HG02840 (cell line): ENCODE measurements around the gene PCDHGA11.
"Not testable (repeated sequence)": the region's sequence is repeated elsewhere in the genome, so short reads cannot be mapped to it uniquely, and the experiment has no call there.

Experiments used
- ATAC-seq: cut with Tn5 transposase; IDR thresholded peaks from one replicate; pipeline ENCODE4 v1.9.1; 2021; ENCODE audit warnings: mild to moderate bottlenecking, moderate library complexity, moderate number of reproducible peaks; ENCODE audit not compliant: unreplicated experiment, low FRiP score

The PCDHGA11 gene

GRCh38 chr5:141427783-141428426 lies 7.1 kb downstream of the PCDHGA11 start:
- no peak for ATAC-seq

GRCh38 chr5:141430332-141431113 lies 9.7 kb downstream of the PCDHGA11 start, which contains the start of gene PCDHGA12:
Gene PCDHGA12 (plus strand): TSS chr5:141430507. CDS start chr5:141430760, 253 bp downstream.
- no peak for ATAC-seq

- ATAC-seq, result no peak
Measured at GRCh38 chr5:141431286-141431685, 10.4 kb downstream of the PCDHGA11 start.

DNA sequence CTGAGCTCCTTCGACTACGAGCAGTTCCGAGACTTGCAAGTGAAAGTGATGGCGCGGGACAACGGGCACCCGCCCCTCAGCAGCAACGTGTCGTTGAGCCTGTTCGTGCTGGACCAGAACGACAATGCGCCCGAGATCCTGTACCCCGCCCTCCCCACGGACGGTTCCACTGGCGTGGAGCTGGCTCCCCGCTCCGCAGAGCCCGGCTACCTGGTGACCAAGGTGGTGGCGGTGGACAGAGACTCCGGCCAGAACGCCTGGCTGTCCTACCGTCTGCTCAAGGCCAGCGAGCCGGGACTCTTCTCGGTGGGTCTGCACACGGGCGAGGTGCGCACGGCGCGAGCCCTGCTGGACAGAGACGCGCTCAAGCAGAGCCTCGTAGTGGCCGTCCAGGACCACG lies 11.5 kb downstream of the PCDHGA11 start:
- not testable (repeated sequence) for ATAC-seq

DNA sequence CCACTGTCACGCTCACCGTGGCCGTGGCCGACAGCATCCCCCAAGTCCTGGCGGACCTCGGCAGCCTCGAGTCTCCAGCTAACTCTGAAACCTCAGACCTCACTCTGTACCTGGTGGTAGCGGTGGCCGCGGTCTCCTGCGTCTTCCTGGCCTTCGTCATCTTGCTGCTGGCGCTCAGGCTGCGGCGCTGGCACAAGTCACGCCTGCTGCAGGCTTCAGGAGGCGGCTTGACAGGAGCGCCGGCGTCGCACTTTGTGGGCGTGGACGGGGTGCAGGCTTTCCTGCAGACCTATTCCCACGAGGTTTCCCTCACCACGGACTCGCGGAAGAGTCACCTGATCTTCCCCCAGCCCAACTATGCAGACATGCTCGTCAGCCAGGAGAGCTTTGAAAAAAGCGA lies 11.9 kb downstream of the PCDHGA11 start:
- ATAC-seq, result not testable (repeated sequence)

DNA sequence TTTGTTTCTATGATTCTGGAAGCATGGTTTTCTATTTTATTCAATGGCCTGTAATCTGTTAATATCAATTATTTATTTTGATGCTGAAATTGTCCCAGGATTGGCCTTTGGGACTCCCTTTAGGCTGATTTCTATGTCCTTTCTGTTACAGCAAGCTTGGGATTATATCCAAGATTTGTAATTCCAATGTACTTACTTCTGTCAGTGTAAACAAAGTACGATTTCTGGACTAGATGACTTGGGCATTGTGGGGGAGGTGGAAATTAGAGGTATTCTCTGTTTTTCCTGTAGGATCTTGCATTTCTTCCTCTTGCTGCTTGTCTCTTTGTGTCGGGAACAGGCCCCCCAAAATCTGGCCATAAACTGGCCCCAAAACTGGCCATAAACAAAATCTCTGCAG lies 13.2 kb downstream of the PCDHGA11 start:
- ATAC-seq, result no peak

- ATAC-seq, result no peak
Measured at GRCh38 chr5:141437221-141437620, 16.4 kb downstream of the PCDHGA11 start.

GRCh38 chr5:141439411-141440141 lies 18.7 kb downstream of the PCDHGA11 start:
- no peak for ATAC-seq

DNA sequence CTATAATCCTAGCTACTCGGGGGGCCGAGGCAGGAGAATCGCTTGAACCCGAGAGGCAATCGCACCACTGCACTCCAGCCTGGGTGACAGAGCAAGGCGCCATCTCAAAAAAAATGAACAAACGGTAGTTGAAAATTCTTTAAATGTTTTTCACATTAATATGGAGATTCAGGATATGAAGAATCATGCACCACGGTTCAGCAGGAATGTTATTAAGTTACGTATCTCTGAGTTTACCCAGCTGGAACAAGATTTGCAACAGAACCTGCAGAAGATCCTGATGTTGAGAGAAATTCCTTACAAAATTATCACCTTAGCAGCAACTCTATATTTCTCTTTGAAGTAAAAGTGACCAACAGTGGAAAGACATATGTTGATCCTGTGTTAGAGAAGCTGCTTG lies 19.5 kb downstream of the PCDHGA11 start:
- ATAC-seq, result no peak

GRCh38 chr5:141441571-141442170 lies 20.8 kb downstream of the PCDHGA11 start:
- no peak for ATAC-seq

DNA sequence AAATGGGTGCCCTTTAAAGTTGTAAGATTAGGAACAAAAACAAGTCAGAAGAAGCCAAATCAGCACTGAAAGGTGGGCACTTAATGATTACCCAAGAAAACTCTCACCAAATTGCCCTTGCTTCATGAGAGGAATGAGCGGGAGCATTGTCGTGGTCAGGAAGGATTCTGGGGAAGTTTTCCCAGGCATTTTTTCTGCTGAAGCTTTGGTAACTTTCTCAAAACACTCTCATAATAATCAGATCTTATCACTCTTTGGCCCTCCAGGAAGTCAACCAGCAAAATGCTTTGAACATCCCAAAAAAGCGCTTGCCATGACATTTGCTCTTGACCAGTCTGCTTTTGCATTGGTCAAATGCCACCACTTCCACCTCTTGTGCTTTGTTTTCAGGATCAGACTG lies 44.5 kb downstream of the PCDHGA11 start:
- no peak for ATAC-seq
